ENCODE data around the gene GSN. TPM values are rescaled to one million over a fixed set of nuclear protein-coding genes. Genes with fewer than 3 reads are reported as not detected.

The GSN gene
- total RNA-seq, 1 donor from 2014 or later = 824 TPM

DNA sequence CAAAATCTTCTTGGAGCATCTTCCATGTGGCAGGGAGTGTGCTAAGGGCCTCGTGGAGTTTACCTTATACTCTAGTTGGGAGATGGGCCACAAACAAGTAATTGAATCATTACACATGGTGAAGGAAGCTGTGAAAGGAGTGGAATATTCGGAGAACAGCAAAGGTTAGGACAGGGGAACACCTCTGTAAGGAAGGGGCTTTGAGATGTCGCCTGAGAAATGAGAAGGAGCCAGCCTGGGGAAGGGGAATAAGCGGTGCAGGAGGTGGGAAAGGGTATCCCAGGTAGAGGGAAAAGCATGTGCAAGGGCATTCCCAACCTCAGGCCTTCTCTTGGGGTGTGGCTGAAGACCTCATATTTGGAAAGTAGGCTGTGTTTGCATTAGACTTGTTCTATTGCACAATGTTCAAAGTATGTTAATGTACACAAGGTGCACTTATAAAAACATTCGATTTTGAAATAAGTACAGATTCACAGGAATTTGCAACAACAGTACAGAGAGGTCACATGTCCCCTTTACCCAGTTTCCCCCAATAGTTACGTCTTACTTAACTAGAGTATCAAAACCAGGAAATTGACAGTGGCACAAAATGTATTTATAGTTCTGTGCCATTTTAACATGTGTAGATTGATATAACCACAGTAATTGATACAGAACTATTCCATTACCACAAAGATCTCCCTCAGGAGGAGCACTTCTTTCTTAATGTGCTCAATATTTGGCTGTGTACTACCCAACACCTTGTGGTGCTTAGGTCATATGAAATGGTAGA is 104.5 kb downstream of the GSN start:
- DNase-seq = peak; percentile 55

DNA sequence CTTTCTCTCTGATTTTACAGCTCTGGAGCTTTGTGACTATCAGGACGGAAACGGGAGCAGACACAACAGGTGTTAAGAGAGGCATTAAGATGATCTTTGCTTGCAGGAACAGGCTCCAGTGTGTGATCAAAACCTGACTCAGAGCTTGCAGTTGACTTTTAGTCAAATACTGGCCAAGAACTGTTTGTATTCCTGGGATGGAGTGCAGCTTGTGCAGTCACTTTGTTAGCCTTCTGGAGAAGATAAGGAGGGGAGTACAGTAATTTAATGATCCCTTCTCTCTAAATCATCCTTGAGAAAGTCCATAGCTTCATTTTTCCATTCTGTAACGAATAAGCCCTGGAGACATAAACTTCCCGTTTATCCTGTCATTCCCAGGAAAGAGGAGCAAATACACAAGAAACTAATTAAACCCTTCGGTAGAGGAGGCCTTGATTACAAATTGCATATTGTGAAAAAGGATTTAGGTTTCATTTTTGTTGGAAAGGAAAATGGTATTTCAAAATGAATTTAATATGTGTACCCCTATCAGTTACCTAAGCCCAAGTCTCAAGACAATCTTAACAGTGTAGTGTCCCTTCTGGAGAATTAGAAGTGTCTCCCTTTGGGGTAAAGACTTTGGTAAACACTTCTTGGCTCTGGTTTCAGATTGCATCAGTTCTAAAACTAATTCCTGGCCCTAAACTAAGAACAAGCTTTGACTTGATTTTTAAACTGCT is 105.2 kb downstream of the GSN start:
- peak; percentile 75 for DNase-seq

DNA sequence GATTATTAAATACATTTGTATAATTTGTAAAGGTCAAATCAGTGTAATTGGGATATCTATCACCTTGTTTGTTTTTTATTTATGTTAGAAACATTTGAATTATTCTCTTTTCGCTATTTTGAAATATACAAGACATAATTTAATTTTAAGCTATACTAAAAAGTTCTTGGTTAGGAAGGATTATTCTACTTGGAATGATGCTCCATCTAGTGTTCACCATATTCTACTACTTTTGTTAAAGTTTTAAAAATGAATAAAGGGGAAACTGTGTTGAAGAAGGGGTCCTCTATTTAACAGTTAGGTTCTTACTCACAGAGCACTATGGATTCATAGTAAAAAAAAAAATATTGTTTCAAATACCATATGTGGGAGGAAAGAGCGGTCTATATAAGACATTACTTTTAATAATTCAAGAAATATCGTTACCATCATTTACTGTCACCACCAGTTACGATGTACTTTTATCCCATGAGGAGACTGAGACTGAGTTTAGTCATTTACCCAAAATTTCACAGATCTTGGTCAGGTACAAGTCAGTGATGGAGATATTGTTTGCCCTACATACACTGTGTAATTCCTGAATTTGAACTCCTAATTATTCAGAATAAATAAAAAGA is 108.4 kb downstream of the GSN start:
- DNase-seq = peak; percentile 45

DNA sequence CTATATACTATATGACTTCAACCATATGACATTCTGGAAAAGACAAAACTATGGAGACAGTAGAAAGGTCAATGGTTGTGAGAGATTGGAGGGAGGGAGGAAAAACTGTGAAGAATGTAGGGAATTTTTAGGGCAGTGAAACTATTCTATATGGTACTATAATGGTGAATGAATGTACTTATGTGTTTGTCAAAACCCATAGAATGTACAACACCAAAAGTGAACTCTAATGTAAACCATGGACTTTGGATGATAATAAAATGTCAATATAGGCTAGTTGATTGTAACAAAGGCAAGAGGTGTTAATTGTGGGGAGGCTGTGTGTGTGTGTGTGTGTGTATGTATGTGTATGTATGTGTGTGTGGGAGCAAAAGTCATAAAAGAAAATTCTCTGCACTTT is 112.9 kb downstream of the GSN start:
- no peak for DNase-seq

Other genes with a start within 250 kb of the GSN start
- 9.2 TPM for gene C5, start 217.9 kb upstream of the GSN start, total RNA-seq
- gene CNTRL, start 193.2 kb upstream of the GSN start, total RNA-seq = 19.8 TPM
- gene RAB14, start 66.3 kb upstream of the GSN start, total RNA-seq = 55.9 TPM
- 162 TPM for gene STOM, start 102.1 kb downstream of the GSN start, total RNA-seq
- 6.9 TPM for gene GGTA1, start 231.7 kb downstream of the GSN start, total RNA-seq